Sigmoid colon (tissue), 7 donors: Measurements from ENCODE around the gene COL15A1. TPM values are rescaled to one million over a fixed set of nuclear protein-coding genes. Genes with fewer than 3 reads are reported as not detected.

ENCODE experiments used
- DNase-seq: peaks from one replicate; pipeline ENCODE4 v3.0.0-alpha.2; 2019
- H3K27ac ChIP-seq, 4 donors: fragments of 200-600 bp; sonication (generic); one replicate each; pipeline ENCODE4 v1.5.1; 2016 to 2019; ENCODE audit warnings: mild to moderate bottlenecking in 1 of 4
- H3K27me3 ChIP-seq, 3 donors: fragments of 200-600 bp; sonication (generic); one replicate each; pipeline ENCODE4 v1.5.1; 2019; ENCODE audit warnings: mild to moderate bottlenecking in 1 of 3
- H3K36me3 ChIP-seq, 4 donors: fragments of 200-600 bp; sonication (generic); one replicate each; pipeline ENCODE4 v1.5.1; 2016 to 2019
- H3K4me1 ChIP-seq, 4 donors: fragments of 200-600 bp; sonication (generic); one replicate each; pipeline ENCODE4 v1.5.1; 2017 to 2019
- H3K4me3 ChIP-seq, 4 donors: fragments of 200-600 bp; sonication (generic); one replicate each; pipeline ENCODE4 v1.5.1; 2017 to 2019; ENCODE audit warnings: mild to moderate bottlenecking in 2 of 4, moderate library complexity in 1 of 4
- H3K9me3 ChIP-seq, 4 donors: fragments of 200-600 bp in 3 of 4; sonication (generic) in 3 of 4; one replicate each; pipeline versions ENCODE4 v1.5.1 to v1.6.1; 2013 to 2019
- EP300 ChIP-seq, 4 donors: sonication (generic); formaldehyde crosslinking; IDR thresholded peaks; one replicate each; pipeline ENCODE4 v1.6.1; 2017; ENCODE audit warnings: antibody characterized with exemption in 4 of 4
- POLR2A ChIP-seq, 2 donors: fragments of 450-650 bp; IDR thresholded peaks; one replicate each; pipeline ENCODE4 v1.6.1; 2016; ENCODE audit warnings: antibody characterized with exemption in 2 of 2, mild to moderate bottlenecking in 2 of 2, moderate library complexity in 2 of 2
- POLR2AphosphoS5 ChIP-seq, 4 donors: sonication (generic); formaldehyde crosslinking; IDR thresholded peaks; one replicate each; pipeline ENCODE4 v1.6.1; 2017; ENCODE audit warnings: antibody characterized with exemption in 4 of 4
- WGBS, 2 donors: extraction: QIAGEN DNeasy Blood & Tissue Kit; methylation state at CpG; one replicate each; pipeline ENCODE4 v1.1.7; 2013; 5-methylcytosine and 5-hydroxymethylcytosine counted together
- intact Hi-C: fragments of 100-400 bp; cut with DNase I; formaldehyde crosslinking; loops from one replicate; pipeline ENCODE4 v1.15.1; 2023
- polyA plus RNA-seq, 3 donors: library from polyadenylated mRNA; stranded (reverse); fragments of 200-250 nt; gene quantifications; one replicate each; pipeline ENCODE4 v1.2.3, GENCODE V29; 2013
- total RNA-seq, 4 donors: library from RNA; depleted of rRNA; stranded (reverse); fragments of >200 nt; gene quantifications; one replicate each; pipeline ENCODE4 v1.1.0, GENCODE V29; 2016
- TF ChIP-seq, protein P1 (sequence below), 4 experiments: fragments of 450-650 bp in 3 of 4; fragments of 200-600 bp in 1 of 4; IDR thresholded peaks; one replicate each; pipeline ENCODE4 v1.5.1; 2016 to 2019; ENCODE audit warnings: antibody characterized with exemption in 4 of 4, mild to moderate bottlenecking in 3 of 4, moderate library complexity in 2 of 4
- donor health status: healthy with polysubstance abuse.
- donor health status: Bipolar disorder and iron deficiency.
- donor health status: healthy.

The COL15A1 gene
- total and polyA plus RNA-seq, 7 donors: under 0.01 to 104 (median 21.4) TPM

DNA sequence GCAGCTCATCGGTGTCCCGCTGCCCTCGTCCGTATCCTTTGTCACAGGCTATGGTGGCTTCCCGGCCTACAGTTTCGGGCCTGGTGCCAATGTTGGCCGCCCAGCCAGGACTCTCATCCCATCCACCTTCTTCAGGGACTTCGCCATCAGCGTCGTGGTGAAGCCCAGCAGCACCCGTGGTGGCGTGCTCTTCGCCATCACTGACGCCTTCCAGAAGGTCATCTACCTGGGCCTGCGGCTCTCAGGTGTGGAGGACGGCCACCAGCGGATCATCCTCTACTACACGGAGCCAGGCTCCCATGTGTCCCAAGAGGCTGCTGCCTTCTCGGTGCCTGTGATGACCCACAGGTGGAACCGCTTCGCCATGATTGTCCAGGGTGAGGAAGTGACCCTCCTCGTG is 41.9 kb downstream of the COL15A1 start:
- Histone ChIP-seq H3K9me3 (no peaks in the 10 kb centered on the region), H3K4me3 (no peak overlapping the region), H3K27me3 (no peaks in the 10 kb centered on the region), H3K36me3 (peaks cover 0 to 1% (median 0%) of the 10 kb centered on the region in 4 donors), H3K27ac (peak overlapping the region in 2 of 4 donors; percentile 78 to 89), H3K4me1 (peaks cover 0 to 57% (median 47%) of the 10 kb centered on the region in 4 donors)
- intact Hi-C loops: no loop called here
- 95% methylated on average over 22 of the region's 22 CpGs for WGBS, 2 donors
- DNase-seq: no peak
- TF ChIP-seq POLR2A (IDR thresholded peaks at IDR 0.05) (no peak), EP300 (IDR thresholded peaks at IDR 0.05) (no peak), POLR2AphosphoS5 (IDR thresholded peaks at IDR 0.05) (no peak)
- TF ChIP-seq, protein P1, sequence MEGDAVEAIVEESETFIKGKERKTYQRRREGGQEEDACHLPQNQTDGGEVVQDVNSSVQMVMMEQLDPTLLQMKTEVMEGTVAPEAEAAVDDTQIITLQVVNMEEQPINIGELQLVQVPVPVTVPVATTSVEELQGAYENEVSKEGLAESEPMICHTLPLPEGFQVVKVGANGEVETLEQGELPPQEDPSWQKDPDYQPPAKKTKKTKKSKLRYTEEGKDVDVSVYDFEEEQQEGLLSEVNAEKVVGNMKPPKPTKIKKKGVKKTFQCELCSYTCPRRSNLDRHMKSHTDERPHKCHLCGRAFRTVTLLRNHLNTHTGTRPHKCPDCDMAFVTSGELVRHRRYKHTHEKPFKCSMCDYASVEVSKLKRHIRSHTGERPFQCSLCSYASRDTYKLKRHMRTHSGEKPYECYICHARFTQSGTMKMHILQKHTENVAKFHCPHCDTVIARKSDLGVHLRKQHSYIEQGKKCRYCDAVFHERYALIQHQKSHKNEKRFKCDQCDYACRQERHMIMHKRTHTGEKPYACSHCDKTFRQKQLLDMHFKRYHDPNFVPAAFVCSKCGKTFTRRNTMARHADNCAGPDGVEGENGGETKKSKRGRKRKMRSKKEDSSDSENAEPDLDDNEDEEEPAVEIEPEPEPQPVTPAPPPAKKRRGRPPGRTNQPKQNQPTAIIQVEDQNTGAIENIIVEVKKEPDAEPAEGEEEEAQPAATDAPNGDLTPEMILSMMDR (IDR thresholded peaks at IDR 0.05): no peak

DNA sequence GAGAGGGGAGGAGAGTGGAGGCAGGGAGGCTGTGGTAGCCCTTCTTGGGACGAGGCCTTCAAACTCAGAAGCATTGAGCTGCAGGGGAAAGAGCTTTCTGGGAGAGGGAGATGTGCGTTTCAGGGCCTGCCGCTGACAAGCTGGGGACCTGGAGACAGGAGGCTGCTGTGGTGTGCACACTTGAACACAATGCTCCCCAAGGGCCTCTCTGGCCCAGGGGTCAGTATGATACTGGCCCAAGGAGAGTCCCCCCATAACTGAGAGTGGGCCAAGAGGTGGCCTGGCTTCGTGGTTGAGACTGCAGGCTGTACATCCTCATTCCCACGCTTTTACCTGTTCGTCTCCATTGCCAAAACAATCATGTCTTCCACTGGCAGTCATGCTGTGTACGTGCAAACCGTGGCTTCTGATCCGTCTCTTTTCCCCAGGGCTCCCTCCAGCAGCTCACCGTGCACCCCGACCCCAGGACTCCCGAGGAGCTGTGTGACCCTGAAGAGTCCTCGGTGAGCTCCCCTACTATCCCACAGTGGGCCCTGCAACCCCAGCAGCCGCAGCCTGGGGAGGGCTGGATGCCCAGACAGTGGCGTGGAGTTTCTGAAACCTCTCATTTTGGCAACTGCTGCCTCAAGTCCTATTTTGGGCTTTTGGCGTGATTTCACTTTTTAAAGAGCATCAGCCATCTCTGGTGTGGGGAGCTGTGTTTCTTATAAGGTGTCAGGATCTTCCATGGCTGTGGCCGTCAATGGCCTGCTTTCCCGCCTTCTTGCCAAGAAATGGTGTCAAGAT is 43.4 kb downstream of the COL15A1 start:
- DNase-seq: peak; percentile 85
- TF ChIP-seq POLR2AphosphoS5 (IDR thresholded peaks at IDR 0.05) (peak in 3 of 4 donors; percentile 33 to 51 (median 46)), POLR2A (IDR thresholded peaks at IDR 0.05) (no peak)
- 83 to 88% methylated on average over 18 of the region's 18 CpGs for WGBS, 2 donors
- H3K9me3 ChIP-seq: no peaks in the 10 kb centered on the region
- no peaks in the 10 kb centered on the region for H3K27me3 ChIP-seq
- peak overlapping the region; percentile 67 to 89 (median 78) for H3K27ac ChIP-seq
- no peak overlapping the region for H3K4me3 ChIP-seq
- H3K4me1 ChIP-seq: peaks cover 0 to 61% (median 47%) of the 10 kb centered on the region in 4 donors
- intact Hi-C loops: no loop called here
- peaks cover 0 to 7% (median 0%) of the 10 kb centered on the region in 4 donors for H3K36me3 ChIP-seq

DNA sequence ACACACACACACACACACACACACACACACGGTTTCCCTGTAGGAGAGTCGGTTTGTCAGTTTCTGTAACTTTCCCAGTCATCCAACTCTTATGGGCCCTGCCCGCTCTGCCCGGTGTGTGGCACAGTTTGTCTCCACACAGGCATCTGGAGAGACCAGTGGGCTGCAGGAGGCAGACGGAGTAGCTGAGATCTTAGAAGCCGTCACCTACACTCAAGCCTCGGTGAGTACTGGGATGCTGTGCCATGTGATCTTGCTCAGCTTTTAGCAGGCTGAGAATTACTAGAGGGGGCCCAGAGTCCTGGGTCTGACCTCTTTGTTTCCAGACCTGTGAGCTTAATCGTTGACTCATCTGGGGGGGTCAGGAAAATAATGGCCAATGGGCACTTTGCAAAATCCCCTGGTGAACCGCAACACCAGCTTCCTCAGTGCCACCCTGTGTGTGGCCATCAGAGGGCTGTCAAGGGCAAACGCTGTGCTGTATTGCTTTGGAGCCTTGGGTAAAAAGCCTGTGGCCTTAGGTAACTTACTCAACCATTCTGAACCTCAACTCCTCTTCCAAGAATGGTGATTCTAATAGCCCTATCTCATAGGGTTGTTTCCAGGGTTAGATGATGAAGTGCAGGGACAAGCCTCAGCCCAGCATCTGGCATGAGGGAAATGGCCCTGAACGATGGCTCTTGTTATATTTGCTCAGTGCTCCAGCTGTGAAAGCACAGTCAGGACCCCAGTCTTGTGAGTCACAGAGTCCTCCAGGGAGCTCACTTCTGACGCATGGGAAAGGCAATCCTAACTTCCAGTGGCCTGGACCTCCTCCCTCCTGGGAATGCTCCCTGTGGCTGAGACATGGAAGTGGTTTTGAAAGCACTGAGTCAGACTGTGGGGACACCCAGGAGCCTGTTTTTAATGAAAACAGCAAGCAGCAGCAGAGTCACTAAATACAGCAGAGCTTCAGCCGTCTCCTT is 45.6 kb downstream of the COL15A1 start:
- Histone ChIP-seq H3K4me1 (peaks cover 0 to 63% (median 54%) of the 10 kb centered on the region in 4 donors), H3K27me3 (no peaks in the 10 kb centered on the region), H3K9me3 (no peaks in the 10 kb centered on the region), H3K36me3 (peaks cover 0 to 7% (median 0%) of the 10 kb centered on the region in 4 donors), H3K27ac (peak overlapping the region; percentile 55 to 89 (median 78)), H3K4me3 (no peak overlapping the region)
- peak; percentile 48 to 77 (median 62) for TF ChIP-seq POLR2AphosphoS5 (IDR thresholded peaks at IDR 0.05)
- TF ChIP-seq EP300 (IDR thresholded peaks at IDR 0.05): peak in 2 of 4 donors; percentile 40 to 59
- TF ChIP-seq, protein P1 (IDR thresholded peaks at IDR 0.05): no peak
- DNase-seq: peak; percentile 92
- intact Hi-C loops: no loop called here
- WGBS, 2 donors: 81 to 82% methylated on average over 13 of the region's 13 CpGs

DNA sequence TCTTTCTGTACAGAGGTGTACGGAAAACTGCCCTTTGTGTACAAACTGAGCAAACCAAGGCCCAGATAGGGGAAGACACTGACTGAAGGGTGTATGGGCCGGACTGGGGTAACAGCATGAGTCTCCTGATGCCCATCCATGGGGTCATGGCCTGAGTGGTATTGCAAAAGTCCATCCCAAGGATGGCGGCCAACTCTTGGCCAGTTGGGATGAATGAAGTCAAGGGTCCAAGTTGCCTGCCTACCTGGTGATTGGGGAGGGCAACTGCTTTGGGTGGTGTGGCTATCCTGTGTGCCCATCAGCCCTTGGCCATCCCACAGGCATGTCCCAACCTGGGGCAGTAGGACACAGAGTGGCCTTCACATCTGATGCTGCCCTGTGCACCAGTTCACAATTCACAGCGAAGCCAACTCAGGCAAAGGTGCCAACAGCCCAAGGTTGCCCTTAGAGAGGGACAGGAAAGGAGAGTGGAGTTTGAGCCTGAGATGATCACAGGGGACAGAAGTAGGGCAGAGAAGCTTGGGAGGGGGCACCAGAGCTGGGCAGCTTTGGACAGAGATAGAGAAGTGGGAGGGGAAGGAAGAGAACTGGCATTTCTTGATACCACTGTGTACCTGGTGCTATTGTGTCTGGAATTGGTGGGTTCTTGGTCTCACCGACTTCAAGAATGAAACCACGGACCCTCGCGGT is 46.6 kb downstream of the COL15A1 start:
- H3K9me3 ChIP-seq: no peaks in the 10 kb centered on the region
- peak overlapping the region; percentile 55 to 89 (median 78) for H3K27ac ChIP-seq
- no peaks in the 10 kb centered on the region for H3K27me3 ChIP-seq
- peaks cover 0 to 7% (median 0%) of the 10 kb centered on the region in 4 donors for H3K36me3 ChIP-seq
- TF ChIP-seq POLR2A (IDR thresholded peaks at IDR 0.05): no peak
- TF ChIP-seq POLR2AphosphoS5 (IDR thresholded peaks at IDR 0.05): no peak
- no peak for TF ChIP-seq EP300 (IDR thresholded peaks at IDR 0.05)
- TF ChIP-seq, protein P1 (IDR thresholded peaks at IDR 0.05): no peak
- intact Hi-C loops: no loop called here
- H3K4me1 ChIP-seq: peaks cover 0 to 73% (median 65%) of the 10 kb centered on the region in 4 donors
- no peak overlapping the region for H3K4me3 ChIP-seq
- DNase-seq: no peak
- WGBS, 2 donors: 79 to 95% methylated on average over 8 of the region's 8 CpGs
